SH-SY5Y (cell line): Measurements from ENCODE around the gene NECTIN1.

Source experiments
- GATA2 ChIP-seq: IDR thresholded peaks from 2 replicates; pipeline ENCODE4 v1.6.1; 2011; ENCODE audit warnings: mild to moderate bottlenecking, low read depth, low read length
- GATA3 ChIP-seq: IDR thresholded peaks from 2 replicates; pipeline ENCODE4 v1.6.1; 2011; ENCODE audit warnings: low read depth, mild to moderate bottlenecking, low read length, moderate library complexity

DNA sequence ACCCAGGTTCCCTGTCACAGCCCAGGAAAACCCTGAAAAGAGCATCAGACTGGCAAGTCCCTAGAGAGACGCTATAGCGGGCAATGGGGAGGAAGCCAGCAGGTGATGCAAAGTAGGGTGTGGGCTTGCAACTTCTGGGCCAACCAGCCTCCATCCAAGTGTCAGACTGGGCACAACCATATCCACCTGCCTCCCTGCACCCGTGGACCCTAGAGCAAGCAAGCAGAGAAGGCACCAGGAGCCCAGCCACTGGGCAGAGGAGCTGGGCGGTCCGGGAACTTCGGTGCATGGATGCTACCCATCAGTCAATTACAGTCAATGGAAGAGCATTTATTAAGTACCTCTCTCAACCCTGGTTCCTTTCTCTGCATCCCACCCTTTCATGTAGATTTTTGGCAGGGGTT, 2.8 kb downstream of the NECTIN1 start:
- TF ChIP-seq GATA2 (no peak), GATA3 (no peak)
